HG02884 (cell line): Measurements from ENCODE around the gene ZNF84.

Experiments
- ATAC-seq: cut with Tn5 transposase; IDR thresholded peaks from one replicate; pipeline ENCODE4 v1.9.1; 2021; ENCODE audit warnings: mild to moderate bottlenecking, moderate library complexity; ENCODE audit not compliant: unreplicated experiment

Gene ZNF84

DNA sequence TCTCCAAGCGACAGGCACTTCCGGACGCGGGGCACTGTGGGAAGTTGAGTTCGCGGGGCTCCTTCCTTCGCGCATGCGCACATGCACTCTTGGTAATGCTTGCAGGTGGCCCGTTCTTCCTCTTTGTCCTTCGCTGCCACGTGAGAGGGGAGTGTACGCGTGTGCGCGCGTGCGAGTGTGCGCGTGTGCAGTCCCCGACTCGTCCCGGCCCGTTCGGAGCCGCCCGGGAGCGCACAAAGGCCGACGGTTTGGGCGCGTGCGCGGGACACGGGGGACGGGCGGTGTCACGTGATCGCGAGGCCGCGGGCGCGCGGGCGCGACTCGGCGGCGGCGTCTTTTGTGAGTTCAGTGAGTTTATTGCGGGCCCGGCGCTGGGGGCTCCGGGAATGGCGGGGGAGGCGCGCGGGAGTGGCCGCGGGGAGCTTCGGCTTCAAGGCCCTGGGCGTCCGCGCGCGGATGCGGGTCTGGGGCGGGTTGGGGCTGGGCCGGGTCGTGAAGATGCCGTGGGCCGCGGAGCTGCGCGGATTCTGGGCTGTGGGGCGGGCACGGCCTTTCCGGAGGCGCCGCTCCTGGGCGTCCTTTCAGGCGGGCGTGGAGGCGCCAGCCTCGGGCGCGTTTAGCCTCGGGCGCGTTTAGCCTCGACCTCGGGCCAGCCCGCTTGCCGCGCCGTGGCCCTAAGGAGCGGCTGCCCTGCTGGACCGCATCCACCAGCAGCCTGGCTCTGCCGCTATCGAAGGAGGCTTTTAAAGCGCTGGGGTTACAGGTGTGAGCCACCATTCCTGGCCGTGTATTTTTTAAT, at the start of gene ZNF84:
TSS of gene ZNF84 (plus strand) at position 303 of the 799 bp plus-strand sequence. CDS start 3,959 bp downstream, outside the sequence.
- ATAC-seq: peak; percentile 86

- ATAC-seq: no peak
These were observed 38.6 kb upstream of the ZNF84 start for GRCh38 chr12:132998741-132999140.

DNA sequence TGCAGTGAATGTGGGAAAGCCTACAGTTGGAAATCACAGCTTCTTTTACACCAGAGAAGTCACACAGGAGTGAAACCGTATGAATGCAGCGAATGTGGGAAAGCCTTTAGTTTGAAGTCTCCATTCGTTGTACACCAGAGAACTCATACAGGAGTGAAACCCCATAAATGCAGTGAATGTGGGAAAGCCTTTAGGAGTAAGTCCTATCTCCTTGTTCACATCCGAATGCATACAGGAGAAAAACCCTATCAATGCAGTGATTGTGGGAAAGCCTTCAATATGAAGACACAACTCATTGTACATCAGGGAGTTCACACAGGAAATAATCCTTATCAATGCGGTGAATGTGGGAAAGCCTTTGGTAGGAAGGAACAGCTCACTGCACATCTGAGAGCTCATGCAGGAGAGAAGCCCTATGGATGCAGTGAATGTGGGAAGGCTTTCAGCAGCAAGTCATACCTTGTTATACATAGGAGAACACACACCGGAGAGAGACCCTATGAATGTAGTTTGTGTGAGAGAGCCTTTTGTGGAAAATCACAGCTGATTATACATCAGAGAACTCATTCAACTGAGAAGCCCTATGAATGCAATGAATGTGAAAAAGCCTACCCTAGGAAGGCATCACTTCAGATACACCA, 26.5 kb upstream of the ZNF84 start:
- ATAC-seq: no peak

DNA sequence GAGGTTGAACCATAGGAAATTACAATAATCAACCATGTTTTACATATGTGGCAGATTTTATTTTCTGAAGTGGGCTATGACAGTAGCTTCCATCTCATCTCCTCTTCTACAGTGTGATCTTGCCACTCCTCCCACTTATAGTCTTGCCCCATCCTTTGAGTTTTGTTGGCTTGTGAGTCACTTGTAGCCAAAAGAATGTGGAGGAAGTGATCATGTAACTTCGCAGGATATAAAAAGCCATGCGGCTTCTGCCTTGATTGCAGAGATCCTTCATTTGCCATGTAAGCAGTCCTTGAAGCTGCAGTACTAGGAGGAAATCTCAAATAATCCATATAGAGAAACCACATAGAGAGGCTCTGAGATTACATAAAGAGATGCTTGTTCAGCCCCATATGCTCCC, 13.7 kb upstream of the ZNF84 start:
- ATAC-seq: no peak

- ATAC-seq: no peak
These were observed 10.3 kb upstream of the ZNF84 start for GRCh38 chr12:133026996-133027395.

DNA sequence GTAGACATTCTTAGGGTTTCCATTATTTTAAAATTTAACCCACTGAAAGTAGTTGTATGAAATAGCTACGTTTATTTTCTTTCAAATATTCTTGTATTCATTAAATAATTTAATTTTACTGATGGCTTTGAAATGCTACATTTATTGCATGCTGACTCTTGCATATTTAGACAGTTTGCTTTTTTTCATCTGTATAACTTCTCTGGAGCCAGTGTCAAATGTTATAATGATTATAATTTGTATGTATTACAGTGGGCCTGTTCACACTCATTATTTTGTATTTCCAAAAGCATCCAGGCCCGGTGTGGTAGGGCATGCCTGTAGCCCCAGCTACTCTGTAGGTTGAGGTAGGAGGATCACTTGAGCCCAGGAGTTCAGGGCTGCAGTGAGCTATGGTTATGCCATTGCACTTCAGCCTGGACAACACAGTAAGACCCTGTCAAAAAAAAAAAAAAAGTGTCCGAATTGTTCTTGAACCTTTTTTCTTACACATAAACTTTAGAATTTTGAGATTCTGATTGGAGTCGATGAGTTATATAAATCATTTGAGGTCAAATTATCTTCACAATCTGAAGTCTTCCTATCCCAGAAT, 905 bp downstream of the ZNF84 start:
- ATAC-seq: no peak

DNA sequence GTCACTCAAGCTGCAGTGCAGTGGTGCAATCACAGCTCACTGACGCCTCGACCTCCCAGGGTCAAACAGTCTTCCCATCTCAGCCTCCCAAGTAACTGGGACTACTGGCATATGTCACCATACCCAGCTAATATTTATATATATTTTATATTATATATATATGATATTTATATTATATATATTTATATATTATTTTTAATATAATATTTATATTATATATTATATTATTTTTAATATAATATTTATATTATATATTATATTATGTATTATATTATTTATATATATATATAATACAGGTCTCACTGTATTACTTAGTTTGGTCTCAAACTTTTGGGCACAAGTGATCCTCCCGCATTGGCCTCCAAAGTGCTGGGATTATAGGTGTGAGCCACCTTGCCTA, 9.4 kb downstream of the ZNF84 start:
- ATAC-seq: no peak

DNA sequence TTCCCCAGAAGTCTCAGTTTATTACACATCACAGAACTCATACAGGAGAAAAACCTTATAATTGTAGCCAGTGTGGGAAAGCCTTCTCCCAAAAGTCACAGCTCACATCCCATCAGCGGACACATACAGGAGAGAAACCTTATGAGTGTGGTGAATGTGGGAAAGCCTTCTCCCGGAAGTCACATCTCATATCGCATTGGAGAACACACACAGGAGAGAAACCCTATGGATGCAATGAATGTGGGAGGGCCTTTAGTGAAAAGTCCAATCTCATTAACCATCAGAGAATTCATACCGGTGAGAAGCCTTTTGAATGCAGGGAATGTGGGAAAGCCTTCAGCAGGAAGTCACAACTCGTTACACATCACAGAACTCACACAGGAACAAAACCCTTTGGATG, 20.1 kb downstream of the ZNF84 start:
- no peak for ATAC-seq

DNA sequence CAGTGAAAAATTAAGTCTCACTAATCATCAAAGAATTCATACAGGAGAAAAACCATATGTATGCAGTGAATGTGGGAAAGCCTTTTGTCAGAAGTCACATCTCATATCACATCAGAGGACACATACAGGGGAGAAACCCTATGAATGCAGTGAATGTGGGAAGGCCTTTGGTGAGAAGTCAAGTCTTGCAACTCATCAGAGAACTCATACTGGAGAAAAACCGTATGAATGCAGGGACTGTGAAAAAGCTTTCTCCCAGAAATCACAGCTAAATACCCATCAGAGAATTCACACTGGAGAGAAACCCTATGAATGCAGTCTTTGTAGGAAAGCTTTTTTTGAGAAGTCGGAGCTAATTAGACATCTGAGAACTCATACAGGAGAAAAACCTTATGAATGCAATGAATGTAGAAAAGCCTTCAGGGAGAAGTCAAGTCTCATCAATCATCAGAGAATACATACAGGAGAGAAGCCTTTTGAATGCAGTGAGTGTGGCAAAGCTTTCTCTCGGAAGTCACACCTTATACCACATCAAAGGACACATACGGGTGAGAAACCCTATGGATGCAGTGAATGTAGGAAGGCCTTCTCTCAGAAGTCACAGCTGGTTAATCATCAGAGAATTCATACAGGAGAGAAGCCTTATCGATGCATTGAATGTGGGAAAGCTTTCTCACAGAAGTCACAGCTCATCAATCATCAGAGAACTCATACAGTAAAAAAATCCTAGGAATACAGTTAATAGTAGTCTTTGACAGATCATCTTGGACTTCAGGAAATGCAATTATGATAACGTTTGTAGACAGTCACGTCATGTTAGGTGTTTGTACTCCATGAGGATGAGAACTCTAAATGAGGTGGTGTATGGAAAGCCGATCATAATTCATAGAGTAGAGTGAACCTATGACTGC, 21.1 kb downstream of the ZNF84 start:
- ATAC-seq: no peak

DNA sequence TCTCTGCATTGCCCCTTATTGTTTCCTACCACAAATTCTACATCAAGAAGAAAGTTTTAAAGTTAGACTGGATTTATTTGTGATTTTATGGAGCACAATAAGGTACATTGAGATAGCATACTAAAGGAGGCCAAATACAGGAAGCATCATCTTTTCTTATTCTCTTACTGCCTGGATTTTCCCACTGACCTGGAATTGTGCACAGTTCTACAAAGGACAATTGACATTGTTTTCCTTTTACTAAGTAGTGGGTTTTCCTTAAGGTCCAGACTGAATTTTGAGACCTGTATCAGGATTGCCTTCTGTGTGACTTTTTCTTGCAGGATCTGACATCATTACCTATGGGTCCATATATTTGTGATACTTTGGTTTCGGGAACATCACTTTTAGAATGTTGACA, 24.6 kb downstream of the ZNF84 start:
- no peak for ATAC-seq

DNA sequence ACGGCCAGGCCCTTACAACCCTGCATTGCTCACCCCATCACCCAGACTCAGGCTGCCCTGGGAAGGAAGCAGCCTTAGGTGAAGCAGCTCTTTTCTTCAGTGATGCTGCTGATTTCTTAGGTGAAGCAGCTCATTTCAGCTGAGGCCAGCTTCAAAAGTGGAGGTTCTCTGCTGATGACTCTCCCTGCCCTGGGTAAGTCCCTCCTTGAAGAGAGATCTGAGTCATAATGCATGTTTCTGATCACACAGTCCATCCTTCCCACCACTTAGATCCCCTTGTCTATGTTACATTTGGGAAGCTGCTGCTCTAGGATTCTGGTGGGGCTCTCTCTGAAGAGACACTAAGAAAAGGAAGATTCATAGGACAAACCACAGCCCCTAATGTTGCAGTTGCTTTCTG, 26.2 kb downstream of the ZNF84 start:
- ATAC-seq: no peak

- no peak for ATAC-seq
These were observed 36.5 kb downstream of the ZNF84 start for GRCh38 chr12:133073836-133074235.

GRCh38 chr12:133080026-133080367, 42.7 kb downstream of the ZNF84 start:
- ATAC-seq: peak; percentile 73

- peak; percentile 66 for ATAC-seq
These were observed 43.3 kb downstream of the ZNF84 start, which contains the start of gene ZNF140 for GRCh38 chr12:133080368-133081158. ZNF140 (plus strand) TSS chr12:133080923; CDS start chr12:133081321, 398 bp downstream.

DNA sequence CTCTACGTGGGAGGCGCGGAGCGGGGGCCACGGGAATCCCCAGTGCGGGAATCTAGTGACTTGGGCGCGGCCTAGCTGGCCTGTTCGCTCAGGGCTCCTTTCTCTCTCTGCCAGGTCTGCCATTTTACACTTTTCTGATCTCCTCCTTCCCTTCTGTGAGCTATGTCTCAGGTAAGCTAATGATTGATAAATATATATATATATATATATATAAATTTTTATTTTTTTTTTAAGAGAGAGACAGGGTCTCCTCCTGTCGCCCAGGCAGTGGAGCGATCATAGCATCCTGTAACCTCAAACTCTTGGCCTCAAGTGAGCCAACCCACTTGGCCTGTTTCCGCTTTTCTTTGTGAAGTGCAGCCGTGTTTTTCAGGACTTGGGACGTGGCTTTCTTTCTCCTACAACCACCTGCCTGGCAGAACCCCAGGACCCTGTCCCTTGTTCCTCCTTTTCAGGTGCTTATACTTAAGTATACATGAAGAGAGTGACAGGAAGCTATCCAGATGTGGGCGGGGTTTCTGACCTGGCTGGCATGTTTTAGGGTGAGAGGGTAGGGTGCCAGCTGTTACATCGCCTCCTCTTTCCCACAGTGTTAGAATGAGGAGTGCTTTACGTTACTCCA, 44.0 kb downstream of the ZNF84 start:
- ATAC-seq: no peak

DNA sequence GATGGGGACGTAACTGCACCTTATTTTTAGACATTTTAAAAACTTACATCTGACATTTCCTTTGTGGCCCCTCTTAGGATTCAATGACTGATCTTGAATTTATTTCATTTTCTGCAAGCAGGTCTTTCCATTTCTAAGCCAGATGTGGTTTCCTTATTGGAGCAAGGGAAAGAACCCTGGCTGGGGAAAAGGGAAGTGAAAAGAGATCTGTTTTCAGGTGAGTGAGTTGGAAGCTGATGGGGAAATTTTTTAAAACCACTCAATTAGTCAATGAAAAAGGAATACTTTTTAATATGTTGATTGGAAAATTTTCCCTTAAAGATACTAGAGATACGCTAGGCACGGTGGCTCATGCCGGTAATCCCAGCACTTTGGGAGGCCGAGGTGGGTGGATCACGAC, 46.0 kb downstream of the ZNF84 start:
- ATAC-seq: no peak

DNA sequence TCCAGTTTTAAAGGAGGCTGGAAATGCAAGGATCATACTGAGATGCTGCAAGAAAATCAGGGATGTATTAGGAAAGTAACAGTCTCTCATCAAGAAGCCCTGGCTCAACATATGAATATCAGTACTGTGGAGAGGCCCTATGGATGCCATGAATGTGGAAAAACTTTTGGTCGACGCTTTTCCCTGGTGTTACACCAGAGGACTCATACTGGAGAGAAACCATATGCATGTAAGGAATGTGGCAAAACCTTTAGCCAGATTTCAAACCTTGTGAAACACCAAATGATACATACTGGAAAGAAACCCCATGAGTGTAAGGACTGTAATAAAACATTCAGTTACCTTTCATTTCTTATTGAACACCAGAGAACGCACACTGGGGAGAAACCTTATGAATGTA, 68.3 kb downstream of the ZNF84 start:
- ATAC-seq: no peak

- no peak for ATAC-seq
These were observed 68.9 kb downstream of the ZNF84 start for GRCh38 chr12:133106253-133106652.

DNA sequence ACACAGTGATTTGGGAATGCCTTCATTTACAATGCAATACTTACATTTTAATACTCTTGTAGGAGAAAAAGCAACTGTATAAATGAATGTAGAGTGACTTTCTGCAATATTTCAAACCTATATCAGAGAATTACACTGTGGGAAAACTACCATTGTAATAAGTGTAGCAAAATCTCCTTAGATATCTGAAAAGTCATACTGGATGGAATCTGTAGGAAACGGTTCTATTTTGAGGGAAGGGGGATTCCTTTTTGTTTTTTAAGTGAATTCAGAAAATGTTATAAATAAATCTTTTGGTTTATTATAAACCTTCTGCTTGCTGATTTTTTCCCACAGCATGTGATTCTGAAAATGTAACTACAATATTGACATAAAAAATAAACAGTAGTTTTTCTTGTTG, 69.8 kb downstream of the ZNF84 start:
- no peak for ATAC-seq

- no peak for ATAC-seq
These were observed 70.8 kb downstream of the ZNF84 start for GRCh38 chr12:133108150-133108549.
